Raji (cell line): ENCODE results near the gene CDSN.

Experiments used
- POLR2A ChIP-seq: IDR thresholded peaks from 2 replicates; pipeline ENCODE4 v1.6.1; 2011; ENCODE audit warnings: low read depth, low read length, control low read depth; ENCODE audit not compliant: insufficient read depth

Gene CDSN

DNA sequence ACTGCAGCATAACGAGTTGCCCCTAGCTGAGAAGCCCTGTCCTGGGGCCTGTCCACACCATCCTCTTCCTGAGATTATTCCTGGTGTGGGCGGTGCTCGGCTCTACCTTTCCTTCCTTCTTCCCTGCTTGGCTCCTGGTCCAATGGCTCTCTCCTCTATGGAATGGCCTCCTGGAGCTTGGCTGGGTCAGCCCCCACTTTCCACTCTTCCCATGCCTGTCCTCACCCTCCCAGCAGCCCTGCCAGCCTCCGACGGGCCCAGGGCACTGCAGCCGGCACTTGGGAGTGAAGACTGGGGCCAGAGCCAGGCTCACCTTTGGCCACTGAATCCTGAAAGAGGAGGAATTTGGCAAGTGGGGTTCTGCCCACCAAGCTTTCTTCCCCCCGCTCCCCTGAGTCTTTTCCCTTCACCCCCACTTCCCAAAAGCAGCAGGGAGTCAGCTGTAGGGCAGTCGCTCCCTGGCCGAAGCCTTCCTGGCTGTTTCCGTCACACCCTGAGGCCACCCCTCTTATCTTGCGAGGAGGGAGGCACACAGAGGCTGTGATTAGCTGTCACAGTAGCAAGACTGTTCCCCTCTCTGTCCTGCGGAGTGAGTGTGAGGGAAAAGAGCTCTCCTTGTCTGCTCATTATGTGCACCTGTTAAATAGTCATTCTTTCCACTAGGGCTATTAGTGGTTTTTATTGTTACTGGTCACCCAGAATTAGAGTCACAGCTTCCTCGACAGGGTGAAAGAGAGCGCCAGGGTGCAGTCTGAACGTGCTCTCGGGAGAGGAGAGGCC, 6.3 kb upstream of the CDSN start:
- no peak for TF ChIP-seq POLR2A

DNA sequence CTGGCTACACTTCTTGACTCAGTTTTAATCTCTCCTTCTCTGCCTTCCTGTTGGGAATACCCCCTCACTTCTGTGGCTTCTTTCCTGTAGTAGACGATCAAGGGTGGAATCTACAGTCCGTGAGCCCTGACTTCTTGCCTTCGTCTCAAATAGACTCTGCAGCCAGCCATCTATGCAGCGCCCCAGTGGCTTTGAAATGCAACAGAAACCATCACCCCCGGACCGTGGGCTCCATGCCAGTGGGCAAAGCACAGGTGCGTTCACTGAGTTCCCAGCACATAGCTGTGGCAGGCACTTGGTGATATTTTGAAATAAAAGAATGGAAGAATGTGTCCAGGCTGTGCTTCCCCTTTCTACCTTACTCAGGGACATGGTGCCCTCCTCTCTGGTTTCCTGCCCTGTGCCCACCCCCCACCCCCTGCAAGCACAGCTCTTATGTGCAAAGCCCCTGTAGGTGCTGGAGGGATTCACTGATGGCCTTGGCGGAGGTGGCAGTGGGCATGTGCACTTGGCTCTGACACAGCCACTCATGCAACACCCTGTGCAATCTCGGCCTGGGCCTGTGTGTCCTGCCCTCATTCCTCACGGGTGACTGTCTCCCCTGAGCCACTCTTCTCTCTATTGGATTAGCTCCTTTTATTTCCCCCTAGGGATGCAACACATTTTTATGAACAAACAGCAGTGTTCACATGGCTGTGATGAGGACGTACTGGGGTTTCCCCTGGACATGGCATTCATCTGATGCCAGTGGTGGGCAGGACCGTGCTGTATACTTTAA, 5.5 kb upstream of the CDSN start:
- no peak for TF ChIP-seq POLR2A

DNA sequence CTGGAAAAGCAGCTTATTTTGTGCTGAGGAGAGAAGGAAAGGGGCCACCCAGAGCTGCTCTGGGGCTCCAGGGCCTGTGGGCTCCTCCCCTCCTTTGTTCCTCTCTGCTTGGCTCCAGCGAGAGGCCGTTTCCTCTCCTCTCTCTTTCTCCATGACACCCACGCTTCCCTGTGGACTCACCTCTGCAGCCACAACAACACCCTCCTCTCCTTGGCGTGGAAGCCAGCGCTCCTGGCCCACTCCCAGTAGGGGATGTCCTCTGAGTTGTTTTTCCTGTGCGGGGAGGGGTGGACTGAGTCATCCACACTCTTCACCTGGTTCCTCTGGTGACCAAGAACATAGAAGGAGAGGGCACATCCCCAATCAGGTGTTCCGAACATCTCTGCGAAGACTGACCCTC, 4.9 kb upstream of the CDSN start:
- TF ChIP-seq POLR2A: no peak

DNA sequence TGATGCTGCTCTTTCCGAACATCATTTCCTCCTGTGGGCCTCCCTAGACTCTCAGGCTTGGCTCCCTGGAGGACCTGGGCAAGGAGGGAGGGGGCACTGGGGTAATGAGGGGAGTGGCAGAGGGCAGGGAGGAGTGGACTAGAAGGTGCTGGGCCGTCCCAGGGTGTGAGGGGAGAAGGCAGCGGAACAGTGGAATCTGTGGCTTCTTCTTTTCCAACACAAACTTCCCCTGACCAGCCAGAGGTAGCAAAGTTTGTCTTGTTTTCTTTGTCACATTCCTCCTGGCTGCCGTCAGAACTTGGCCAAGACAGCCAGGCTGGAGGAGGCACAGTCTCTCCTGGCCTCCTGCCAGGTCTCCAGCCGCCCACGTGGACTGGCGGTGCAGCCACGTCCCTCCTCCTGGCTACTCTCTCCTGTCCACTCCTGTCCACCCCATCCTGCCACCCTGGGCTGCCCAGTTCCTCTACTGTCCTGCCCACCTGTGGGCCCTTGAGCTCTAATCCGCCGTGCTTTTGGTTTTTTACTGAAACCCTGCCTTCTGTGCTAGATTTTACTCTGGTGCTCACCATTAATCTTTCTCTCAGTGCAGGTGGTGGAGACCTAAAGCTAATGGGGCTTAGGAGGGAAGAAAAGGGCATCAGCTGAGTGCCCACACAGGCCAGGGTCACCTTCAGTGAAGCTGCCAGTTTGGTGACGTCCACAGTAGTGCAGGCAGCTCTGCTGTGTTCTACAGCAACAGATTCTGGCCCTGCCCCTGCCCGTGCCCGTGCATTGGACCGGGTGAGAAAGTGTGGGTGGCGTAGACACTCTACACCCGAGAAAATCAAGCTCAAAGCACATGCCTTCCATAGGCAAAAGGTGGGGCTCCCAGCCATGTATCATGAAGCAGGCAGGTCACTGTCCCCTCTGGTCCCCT, 2.8 kb upstream of the CDSN start:
- no peak for TF ChIP-seq POLR2A

GRCh38 chr6:31121131-31121790, 1.0 kb upstream of the CDSN start:
- TF ChIP-seq POLR2A: no peak

GRCh38 chr6:31118178-31118577, 2.1 kb downstream of the CDSN start:
- no peak for TF ChIP-seq POLR2A

- no peak for TF ChIP-seq POLR2A
Measured at GRCh38 chr6:31116661-31117385, 3.4 kb downstream of the CDSN start.

DNA sequence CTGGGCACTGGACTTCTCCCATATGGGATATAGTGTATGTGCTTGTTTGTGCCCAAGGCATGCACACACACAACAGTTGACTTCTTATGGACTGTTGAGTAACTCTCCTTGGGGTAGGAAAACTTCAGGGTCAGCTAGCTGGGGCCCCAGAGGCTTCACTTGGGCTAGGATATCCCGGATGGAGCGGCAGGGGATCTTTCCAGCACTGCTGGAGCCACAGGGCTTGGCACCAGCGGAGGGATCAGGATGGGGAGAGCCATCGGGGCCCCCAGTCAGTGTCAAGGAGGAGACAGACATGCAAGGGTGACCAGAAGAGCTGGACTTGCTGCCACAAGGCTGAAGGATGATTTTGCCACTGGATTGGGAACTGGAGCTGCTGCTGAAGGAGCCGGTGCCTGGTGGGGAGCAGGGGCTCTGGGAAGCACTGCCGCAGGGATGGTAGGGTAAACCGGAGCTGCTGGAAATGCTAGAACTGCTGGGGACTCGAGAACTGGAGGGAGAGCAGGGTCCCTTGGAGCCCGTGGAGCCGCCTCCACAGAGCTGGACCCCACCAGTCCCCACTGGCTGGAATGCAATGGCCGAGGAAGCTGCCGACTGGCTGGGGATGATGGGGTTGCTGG, 4.2 kb downstream of the CDSN start:
- no peak for TF ChIP-seq POLR2A

DNA sequence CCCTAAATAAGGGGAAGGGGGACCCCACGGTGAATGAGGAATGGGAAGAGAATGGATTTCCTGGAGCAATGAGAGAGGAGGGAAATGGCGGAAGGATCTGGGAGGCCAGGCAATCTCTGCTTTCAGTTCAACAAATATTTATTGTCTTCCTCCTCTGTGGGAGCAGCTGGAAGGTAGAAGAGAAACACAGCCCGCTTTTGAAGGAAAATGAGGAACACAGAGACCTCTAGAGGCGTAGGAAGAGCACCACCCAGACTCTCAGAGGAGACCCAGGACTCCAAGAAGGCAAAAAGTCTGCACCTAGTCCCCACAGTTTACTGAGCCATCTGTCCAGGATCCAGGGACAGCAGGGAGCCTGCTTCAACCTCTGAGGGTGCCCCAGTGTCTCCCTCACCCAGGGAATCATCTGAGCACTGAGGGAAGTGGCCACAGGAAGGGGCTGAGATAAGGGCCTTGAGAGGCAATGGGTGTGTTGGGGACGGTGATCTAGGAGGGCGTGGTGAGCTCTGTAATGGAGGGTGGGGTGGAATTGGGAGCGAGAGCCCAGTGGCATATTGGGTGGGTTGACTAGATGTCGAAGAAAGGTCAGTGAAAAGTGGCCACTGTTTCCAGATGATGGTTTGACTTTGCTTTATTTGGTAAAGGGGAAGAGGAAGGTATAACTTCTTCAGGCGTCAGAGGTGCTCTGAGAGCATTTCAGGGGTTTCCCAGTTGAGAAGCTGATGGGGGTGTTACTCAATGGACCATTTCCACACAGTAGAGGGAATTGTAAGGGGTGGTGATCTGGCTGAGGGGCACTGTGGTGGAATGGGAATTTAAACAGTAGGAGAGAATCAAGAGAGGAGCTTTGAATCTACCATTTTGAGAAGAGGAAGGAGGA, 5.0 kb downstream of the CDSN start:
- no peak for TF ChIP-seq POLR2A

GRCh38 chr6:31114541-31114878, 5.7 kb downstream of the CDSN start, which contains the start of gene PSORS1C1:
Gene PSORS1C1, plus strand, starts transcription at chr6:31114800. Its CDS starts 14,833 bp downstream, at chr6:31129633.
- TF ChIP-seq POLR2A: no peak

DNA sequence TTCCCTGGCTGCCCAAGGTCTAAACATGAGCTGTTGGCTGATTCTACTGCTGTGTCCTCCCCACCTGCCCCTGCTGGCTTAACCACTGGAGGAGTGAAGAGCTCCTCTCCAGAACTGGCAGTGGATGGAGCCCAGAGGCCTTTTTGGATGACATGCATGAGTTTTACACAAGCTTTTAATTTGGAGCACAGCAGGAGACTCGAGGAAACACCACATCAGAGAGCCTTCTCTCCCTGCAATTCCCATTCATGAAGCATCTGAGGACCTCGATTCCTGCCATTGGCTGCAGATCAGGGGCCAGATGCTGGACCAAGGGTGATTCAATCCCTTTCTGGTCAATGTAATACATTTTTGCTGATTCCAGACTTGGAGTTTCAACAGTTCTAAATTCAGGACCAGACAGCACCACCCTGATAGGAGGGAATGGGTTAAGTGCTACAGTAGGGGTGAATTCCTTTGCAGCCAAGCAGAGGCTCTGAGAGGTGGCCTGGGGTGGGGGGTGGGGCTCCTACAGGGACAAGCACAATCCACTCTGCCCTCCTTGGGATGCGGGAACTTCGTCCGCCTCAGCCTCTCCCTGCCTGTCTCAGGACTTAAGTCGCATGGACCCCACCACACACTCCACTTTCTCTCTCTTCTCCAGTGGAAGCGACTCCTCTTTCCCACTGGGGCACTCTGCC, 6.2 kb downstream of the CDSN start:
- no peak for TF ChIP-seq POLR2A

DNA sequence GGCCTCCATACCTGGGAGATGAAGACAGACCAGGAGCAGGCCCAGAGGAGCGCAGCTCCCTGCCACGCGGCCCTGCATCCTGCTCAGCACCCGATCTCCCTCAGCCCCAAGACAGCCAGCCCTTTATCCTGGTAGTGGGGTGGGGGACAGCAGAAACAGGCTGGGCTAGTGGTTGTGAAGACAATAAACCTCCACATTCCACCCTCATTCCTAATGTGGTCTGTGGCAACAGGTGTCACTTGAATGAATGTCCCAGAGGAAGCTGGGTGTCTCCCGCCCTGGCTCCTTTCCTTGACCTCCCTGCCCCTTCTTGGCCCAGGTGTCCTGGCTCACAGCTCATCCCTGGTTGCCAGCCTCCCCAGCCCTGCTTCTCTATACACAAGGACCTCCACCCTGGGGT, 7.8 kb downstream of the CDSN start, which contains the start of gene C6orf15:
C6orf15 (minus strand) TSS at position 98 of the 400 bp plus-strand sequence; CDS start at position 78, 20 bp downstream.
- no peak for TF ChIP-seq POLR2A
